Measurements from ENCODE around the gene PSMB11. TPM values are rescaled to one million over a fixed set of nuclear protein-coding genes. Genes with fewer than 3 reads are reported as not detected.
A peak's percentile ranks its signal among the peaks of the same experiment; 100 is the strongest.

Gene PSMB11
- total RNA-seq, 1 experiment from 2014 or later: not detected

- no peaks in the 10 kb centered on the region for H3K79me1 ChIP-seq (ENCODE audit: insufficient read depth, low read depth, low read length, poor library complexity, severe bottlenecking)
- no peak overlapping the region for H3K18ac ChIP-seq (ENCODE audit: insufficient read length, low read depth, low read length)
- Mint-ChIP-seq H3K27ac (peak overlapping the region in 2 of 3 experiments; percentile 48 to 56; a peak in 1 of 7 replicates), H3K27me3 (ENCODE audit: low read depth) (peaks cover 8% of the 10 kb centered on the region), H3K4me1 (peaks cover 14 to 17% of the 10 kb centered on the region in 2 experiments), H3K4me3 (no peak overlapping the region), H3K9me3 (no peaks in the 10 kb centered on the region), H3K36me3 (ENCODE audit: insufficient read depth in 1 of 3, low read depth in 3 of 3) (peaks cover 10 to 42% (median 21%) of the 10 kb centered on the region in 3 experiments)
- H3K14ac ChIP-seq (ENCODE audit: insufficient read depth, low read length): no peak overlapping the region
- no peaks in the 10 kb centered on the region; the same call in 1 of the 2 replicates for H3K4me1 ChIP-seq (ENCODE audit: insufficient read depth, low read length)
- no peak overlapping the region for H2AFZ ChIP-seq (ENCODE audit: low read length)
- no peak overlapping the region for H3K27ac ChIP-seq (ENCODE audit: insufficient read length, low read depth, low read length)
- no peak overlapping the region for H4K91ac ChIP-seq (ENCODE audit: insufficient read length, low read depth, low read length)
- no peak overlapping the region for H2AK5ac ChIP-seq (ENCODE audit: insufficient read length, low read length)
- no peaks in the 10 kb centered on the region for H4K20me1 ChIP-seq (ENCODE audit: control insufficient read depth, insufficient read depth, insufficient read length)
- H3K23ac ChIP-seq (ENCODE audit: insufficient read length, low read depth, low read length): no peak overlapping the region
- no peak for DNase-seq
- H4K8ac ChIP-seq (replicated peaks; ENCODE audit: insufficient read length, low read depth, low read length): no peak overlapping the region
- no peak overlapping the region for H2BK15ac ChIP-seq (ENCODE audit: low read depth, low read length)
- H3K9ac ChIP-seq (ENCODE audit: extremely low read depth, insufficient read length, low read length): no peak overlapping the region
- no peak overlapping the region for H3K4ac ChIP-seq (ENCODE audit: low read depth, low read length)
- no peak overlapping the region for H3T11ph ChIP-seq (ENCODE audit: low read length)
- no peaks in the 10 kb centered on the region for H3K9me3 ChIP-seq (ENCODE audit: control insufficient read depth, low read depth, low read length)
- no peak overlapping the region for H3K56ac ChIP-seq (ENCODE audit: insufficient read length, low read depth, low read length)
- WGBS (ENCODE audit: extremely low coverage, insufficient read length, low lambda C conversion rate): no CpG with 5 or more reads among the region's 3 CpGs
- no peak overlapping the region for H2BK12ac ChIP-seq (ENCODE audit: insufficient read length, low read depth, low read length)
- H3K79me2 ChIP-seq (ENCODE audit: insufficient read depth, low read length): no peaks in the 10 kb centered on the region
- H3K27me3 ChIP-seq (ENCODE audit: insufficient read depth, low read length): no peaks in the 10 kb centered on the region
- H4K5ac ChIP-seq (ENCODE audit: insufficient read length, low read depth, low read length): no peak overlapping the region
- no peak overlapping the region for H3K4me2 ChIP-seq (ENCODE audit: insufficient read depth, insufficient read length, low read length)
- H2BK5ac ChIP-seq (ENCODE audit: insufficient read length, low read length): no peak overlapping the region
- peaks cover 10% of the 10 kb centered on the region for H3K23me2 ChIP-seq (ENCODE audit: insufficient read length, low read depth, low read length, poor library complexity, severe bottlenecking)
- H2BK120ac ChIP-seq (ENCODE audit: low read depth, low read length, poor library complexity, severe bottlenecking): no peak overlapping the region
- H2BK20ac ChIP-seq (ENCODE audit: low read depth, low read length, poor library complexity, severe bottlenecking): no peak overlapping the region
- TF ChIP-seq, protein P1, sequence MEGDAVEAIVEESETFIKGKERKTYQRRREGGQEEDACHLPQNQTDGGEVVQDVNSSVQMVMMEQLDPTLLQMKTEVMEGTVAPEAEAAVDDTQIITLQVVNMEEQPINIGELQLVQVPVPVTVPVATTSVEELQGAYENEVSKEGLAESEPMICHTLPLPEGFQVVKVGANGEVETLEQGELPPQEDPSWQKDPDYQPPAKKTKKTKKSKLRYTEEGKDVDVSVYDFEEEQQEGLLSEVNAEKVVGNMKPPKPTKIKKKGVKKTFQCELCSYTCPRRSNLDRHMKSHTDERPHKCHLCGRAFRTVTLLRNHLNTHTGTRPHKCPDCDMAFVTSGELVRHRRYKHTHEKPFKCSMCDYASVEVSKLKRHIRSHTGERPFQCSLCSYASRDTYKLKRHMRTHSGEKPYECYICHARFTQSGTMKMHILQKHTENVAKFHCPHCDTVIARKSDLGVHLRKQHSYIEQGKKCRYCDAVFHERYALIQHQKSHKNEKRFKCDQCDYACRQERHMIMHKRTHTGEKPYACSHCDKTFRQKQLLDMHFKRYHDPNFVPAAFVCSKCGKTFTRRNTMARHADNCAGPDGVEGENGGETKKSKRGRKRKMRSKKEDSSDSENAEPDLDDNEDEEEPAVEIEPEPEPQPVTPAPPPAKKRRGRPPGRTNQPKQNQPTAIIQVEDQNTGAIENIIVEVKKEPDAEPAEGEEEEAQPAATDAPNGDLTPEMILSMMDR (conservative IDR thresholded peaks at IDR 0.05): no peak
Observed at GRCh38 chr14:23052671-23053070, 10.7 kb downstream of the PSMB11 start.
